Activated CD8-positive, alpha-beta T cell treated with anti-CD3 and anti-CD28 coated beads, Interleukin-2, amount 10 ng/mL, durations not matched to agents 7 days and 5 days (primary cell): Measurements from ENCODE around the gene CCPG1. TPM values are rescaled to one million over a fixed set of nuclear protein-coding genes. Genes with fewer than 3 reads are reported as not detected.
A peak's percentile ranks its signal among the peaks of the same experiment; 100 is the strongest.
"Not testable (repeated sequence)": the region's sequence is repeated elsewhere in the genome, so short reads cannot be mapped to it uniquely, and the experiment has no call there.

Experiments
- ATAC-seq: fragments of 150-1000 bp; cut with Tn5 transposase; one replicate; pipeline ENCODE4 v1.10.0; 2021; ENCODE audit warnings: moderate library complexity
- CTCF ChIA-PET: fragments of 350-600 bp; sonication (Branson Sonifier 250); formaldehyde crosslinking; loops from one replicate; lab custom pipeline; 2021; ENCODE audit warnings: antibody characterized with exemption; lab: Charles Lee
- POLR2A ChIA-PET: fragments of 350-600 bp; sonication (Branson Sonifier 250); formaldehyde crosslinking; loops from one replicate; lab custom pipeline; 2021; ENCODE audit warnings: antibody characterized with exemption; lab: Charles Lee
- DNase-seq: peaks from one replicate; pipeline ENCODE4 v3.0.0-alpha.2; 2020
- H3K27ac Mint-ChIP-seq: one replicate; pipeline ENCODE4 v1.8.0; 2021; ENCODE audit warnings: mild to moderate bottlenecking, mixed read lengths
- H3K27me3 Mint-ChIP-seq: one replicate; pipeline ENCODE4 v1.8.0; 2021; ENCODE audit warnings: low read depth, mixed read lengths
- H3K36me3 Mint-ChIP-seq: one replicate; pipeline ENCODE4 v1.8.0; 2021; ENCODE audit warnings: low read depth, mixed read lengths
- H3K4me1 Mint-ChIP-seq: one replicate; pipeline ENCODE4 v1.8.0; 2021; ENCODE audit warnings: low read depth, mixed read lengths
- H3K4me3 Mint-ChIP-seq: one replicate; pipeline ENCODE4 v1.8.0; 2021; ENCODE audit warnings: mild to moderate bottlenecking, mixed read lengths
- H3K9me3 Mint-ChIP-seq: one replicate; pipeline ENCODE4 v1.8.0; 2022; ENCODE audit warnings: mixed read lengths; ENCODE audit not compliant: insufficient read depth
- total RNA-seq, 2 experiments: library from RNA; stranded (reverse); gene quantifications; one replicate each; pipeline ENCODE4 v1.2.3, GENCODE V29; 2021

CCPG1 gene
- total RNA-seq, 2 experiments from 2014 or later, result 8.2 to 10.4 TPM

DNA sequence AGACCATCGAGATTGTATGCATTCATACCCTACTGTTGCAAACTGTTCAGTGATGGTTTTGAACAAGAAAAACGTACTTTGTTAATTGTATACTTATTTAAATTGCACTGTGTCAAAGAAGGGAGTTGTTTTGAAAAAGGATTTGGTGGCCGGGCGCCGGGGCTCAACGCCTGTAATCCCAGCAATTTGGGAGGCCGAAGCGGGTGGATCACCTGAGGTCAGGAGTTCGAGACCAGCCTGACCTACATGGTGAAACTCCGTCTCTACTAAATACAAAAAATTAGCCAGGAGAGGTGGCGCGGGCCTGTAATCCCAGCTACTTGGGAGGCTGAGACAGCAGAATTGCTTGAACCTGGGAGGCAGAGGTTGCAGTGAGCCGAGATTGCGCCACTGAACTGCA lies 817 bp upstream of the CCPG1 start:
- Mint-ChIP-seq H3K4me1 (peaks cover 22% of the 10 kb centered on the region), H3K4me3 (peak overlapping the region; percentile 84)
- not testable (repeated sequence) for H3K27ac Mint-ChIP-seq, H3K9me3 Mint-ChIP-seq, DNase-seq, ATAC-seq, H3K36me3 Mint-ChIP-seq, H3K27me3 Mint-ChIP-seq
- ChIA-PET POLR2A (interaction anchor here (0.8 to 1.2 kb wide), 5 partner anchors 10 to 212 kb away, joined by 3 to 15 read pairs (median 4); partner anchors contain the start of genes PIGB, PIGBOS1 and RSL24D1), CTCF (interaction anchor here (0.6 to 2.4 kb wide), 25 partner anchors 10 to 437 kb away, joined by 3 to 22 read pairs (median 5); partner anchors contain the start of genes PIGB, PIGBOS1 and RSL24D1)

- H3K4me1 Mint-ChIP-seq, result peaks cover 35% of the 10 kb centered on the region
- ChIA-PET CTCF (interaction anchor here (0.8 to 2.4 kb wide), 18 partner anchors 11 to 438 kb away, joined by 3 to 22 read pairs (median 4); partner anchors contain the start of genes PIGB, PIGBOS1 and RSL24D1), POLR2A (interaction anchor here (0.7 to 1.7 kb wide), 4 partner anchors 32 to 211 kb away, joined by 3 to 10 read pairs (median 4); partner anchors contain the start of genes PIGB, PIGBOS1 and RSL24D1)
- peak overlapping the region; percentile 89 for H3K27ac Mint-ChIP-seq
- peak overlapping the region; percentile 84 for H3K4me3 Mint-ChIP-seq
- no peak for DNase-seq
- ATAC-seq, result no peak
- no peaks in the 10 kb centered on the region for H3K36me3 Mint-ChIP-seq
- H3K9me3 Mint-ChIP-seq, result no peaks in the 10 kb centered on the region
- H3K27me3 Mint-ChIP-seq, result no peaks in the 10 kb centered on the region
Observed at GRCh38 chr15:55407498-55408011, 604 bp downstream of the CCPG1 start.

- Mint-ChIP-seq H3K4me1 (peaks cover 35% of the 10 kb centered on the region), H3K4me3 (no peak overlapping the region), H3K27me3 (no peaks in the 10 kb centered on the region), H3K9me3 (no peaks in the 10 kb centered on the region), H3K36me3 (peaks cover 4% of the 10 kb centered on the region), H3K27ac (no peak overlapping the region)
- POLR2A ChIA-PET, result no interaction called here
- CTCF ChIA-PET, result interaction anchor here (2.3 kb wide), 1 partner anchor 36 kb away, joined by 8 read pairs; no protein-coding TSS in a partner anchor
- no peak for ATAC-seq
- DNase-seq, result no peak
Observed at GRCh38 chr15:55403531-55403930, 4.6 kb downstream of the CCPG1 start.

DNA sequence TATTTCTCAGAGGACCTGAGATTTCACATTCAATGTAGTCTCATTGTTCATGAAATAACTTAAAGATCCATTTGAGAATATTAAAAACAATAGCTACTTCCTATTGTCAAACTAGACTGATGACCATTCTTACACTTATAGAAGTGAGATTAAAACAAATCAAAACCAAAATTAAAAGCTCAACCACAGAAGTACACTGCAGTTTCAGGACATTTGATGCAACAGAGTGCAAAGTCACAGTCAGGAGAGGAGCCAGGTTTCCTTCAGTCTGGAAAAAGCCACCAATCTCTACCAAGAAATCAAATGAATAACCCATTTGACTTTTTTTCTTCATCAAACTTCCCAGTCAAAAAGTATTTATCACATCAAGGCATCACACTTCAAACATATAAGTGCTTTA lies 5.5 kb downstream of the CCPG1 start:
- ChIA-PET CTCF (interaction anchor here (1.3 to 2.3 kb wide), 2 partner anchors 33 to 37 kb away, joined by 3 to 8 read pairs; no protein-coding TSS in a partner anchor), POLR2A (no interaction called here)
- H3K27me3 Mint-ChIP-seq, result no peaks in the 10 kb centered on the region
- ATAC-seq (no peak), DNase-seq (no peak)
- H3K4me3 Mint-ChIP-seq, result no peak overlapping the region
- peaks cover 3% of the 10 kb centered on the region for H3K9me3 Mint-ChIP-seq
- H3K27ac Mint-ChIP-seq, result peak overlapping the region; percentile 37
- peaks cover 8% of the 10 kb centered on the region for H3K36me3 Mint-ChIP-seq
- H3K4me1 Mint-ChIP-seq, result peaks cover 33% of the 10 kb centered on the region

DNA sequence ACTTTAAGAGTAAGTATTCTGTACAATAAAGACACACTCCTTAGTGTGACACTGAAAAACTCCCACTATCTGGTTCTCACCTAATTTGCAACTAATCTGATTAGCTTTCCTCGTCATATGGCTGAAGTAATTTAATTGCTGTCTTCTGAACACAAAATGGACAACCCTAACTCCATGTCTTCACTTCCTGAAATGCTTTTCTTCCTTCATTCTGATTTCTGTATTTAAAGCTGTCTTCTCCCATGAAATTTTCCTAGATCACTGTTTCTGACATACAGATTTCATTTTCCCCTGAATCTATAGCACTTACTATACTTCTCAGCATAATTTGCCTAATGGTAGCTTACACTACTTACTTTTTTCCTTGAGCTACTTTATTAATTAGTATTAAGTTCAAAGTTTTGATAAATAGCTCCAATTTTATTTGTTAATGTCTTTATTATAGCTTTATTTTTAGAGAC lies 6.3 kb downstream of the CCPG1 start:
- no peak overlapping the region for H3K27ac Mint-ChIP-seq
- POLR2A ChIA-PET, result no interaction called here
- CTCF ChIA-PET, result interaction anchor here (0.8 to 1.3 kb wide), 3 partner anchors 18 to 37 kb away, joined by 3 to 4 read pairs (median 3); no protein-coding TSS in a partner anchor

DNA sequence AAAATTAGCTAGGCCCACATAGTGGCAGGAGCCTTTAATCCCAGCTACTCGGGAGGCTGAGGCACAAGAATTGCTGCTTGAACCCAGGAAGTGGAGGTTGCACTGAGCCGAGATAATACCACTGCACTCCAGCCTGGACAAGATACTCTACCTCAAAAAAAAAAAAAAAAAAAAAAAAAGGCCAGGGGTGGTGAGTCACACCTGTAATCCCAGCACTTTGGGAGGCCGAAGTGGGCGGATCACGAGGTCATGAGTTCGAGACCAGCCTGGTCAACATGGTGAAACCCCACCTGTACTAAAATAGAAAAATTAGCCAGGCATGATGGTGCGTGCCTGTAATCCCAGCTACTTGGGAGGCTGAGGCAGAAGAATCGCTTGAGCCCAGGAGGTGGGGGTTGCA lies 8.1 kb downstream of the CCPG1 start:
- H3K27ac Mint-ChIP-seq, POLR2A ChIA-PET, CTCF ChIA-PET: not testable (repeated sequence)

More for the DNA sequence above, 6.3 kb downstream of the CCPG1 start:
- DNase-seq (no peak), ATAC-seq (no peak)
- Mint-ChIP-seq H3K27me3 (no peaks in the 10 kb centered on the region), H3K36me3 (peaks cover 12% of the 10 kb centered on the region), H3K4me3 (no peak overlapping the region), H3K9me3 (peaks cover 3% of the 10 kb centered on the region), H3K4me1 (peaks cover 27% of the 10 kb centered on the region)

DNA sequence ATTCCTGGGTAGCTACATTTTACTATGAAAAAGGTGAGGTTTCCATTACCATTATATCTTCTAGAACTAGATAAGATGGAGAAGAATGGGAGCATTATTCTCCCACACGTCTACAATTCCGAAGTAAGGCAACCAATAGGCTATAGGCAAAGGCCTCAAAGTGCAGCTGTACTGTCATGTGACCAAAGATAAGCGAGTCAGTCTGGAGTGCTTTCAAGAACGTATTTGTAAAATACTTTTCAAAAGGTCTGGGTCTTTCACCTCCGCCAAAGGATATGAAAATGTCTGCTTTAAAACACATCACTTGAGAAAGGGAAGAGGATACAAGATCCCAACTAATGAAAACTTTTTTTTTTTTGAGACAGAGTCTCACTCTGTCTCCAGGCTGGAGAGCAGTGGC lies 9.9 kb downstream of the CCPG1 start:
- Mint-ChIP-seq H3K4me1 (peaks cover 11% of the 10 kb centered on the region), H3K27me3 (no peaks in the 10 kb centered on the region), H3K27ac (no peak overlapping the region), H3K4me3 (no peak overlapping the region), H3K9me3 (peaks cover 13% of the 10 kb centered on the region), H3K36me3 (peaks cover 18% of the 10 kb centered on the region)
- POLR2A ChIA-PET, result no interaction called here
- DNase-seq (no peak), ATAC-seq (no peak)
- CTCF ChIA-PET, result no interaction called here

More for the DNA sequence above, 8.1 kb downstream of the CCPG1 start:
- H3K27me3 Mint-ChIP-seq, H3K4me3 Mint-ChIP-seq, H3K9me3 Mint-ChIP-seq, ATAC-seq, DNase-seq: not testable (repeated sequence)
- peaks cover 24% of the 10 kb centered on the region for H3K4me1 Mint-ChIP-seq
- H3K36me3 Mint-ChIP-seq, result peaks cover 18% of the 10 kb centered on the region

- H3K9me3 Mint-ChIP-seq, result peaks cover 13% of the 10 kb centered on the region
- ATAC-seq, result no peak
- no peak for DNase-seq
- no peak overlapping the region for H3K4me3 Mint-ChIP-seq
- no peaks in the 10 kb centered on the region for H3K27me3 Mint-ChIP-seq
- POLR2A ChIA-PET, result interaction anchor here (1.1 kb wide), 1 partner anchor 75 kb away, joined by 3 read pairs; the partner anchor contains the start of genes PIGB and PIGBOS1
- CTCF ChIA-PET, result no interaction called here
- no peaks in the 10 kb centered on the region for H3K4me1 Mint-ChIP-seq
- no peak overlapping the region for H3K27ac Mint-ChIP-seq
- peaks cover 18% of the 10 kb centered on the region for H3K36me3 Mint-ChIP-seq
Observed at GRCh38 chr15:55394694-55395093, 13.5 kb downstream of the CCPG1 start.

DNA sequence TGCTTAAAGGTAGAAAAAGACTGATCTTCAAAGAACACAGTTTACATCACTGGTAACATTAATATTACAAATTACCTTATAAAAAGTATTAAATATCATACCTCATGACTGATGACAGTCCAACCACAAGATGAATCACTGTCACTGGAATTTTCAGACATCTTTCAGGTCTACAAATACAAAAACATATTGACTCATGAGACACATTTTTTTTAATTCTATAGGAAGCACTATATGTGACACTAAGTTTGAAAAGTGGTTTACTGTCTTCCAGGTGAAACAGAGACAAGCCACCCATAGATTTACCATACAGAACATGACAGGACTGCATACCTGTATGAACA lies 18.9 kb downstream of the CCPG1 start:
- CTCF ChIA-PET, result interaction anchor here (0.9 kb wide), 1 partner anchor 50 kb away, joined by 3 read pairs; no protein-coding TSS in a partner anchor

GRCh38 chr15:55387027-55387426 lies 21.1 kb downstream of the CCPG1 start:
- no peaks in the 10 kb centered on the region for H3K27me3 Mint-ChIP-seq
- ATAC-seq, result no peak
- CTCF ChIA-PET, result interaction anchor here (0.9 kb wide), 1 partner anchor 53 kb away, joined by 3 read pairs; no protein-coding TSS in a partner anchor

More for the DNA sequence above, 18.9 kb downstream of the CCPG1 start:
- Mint-ChIP-seq H3K4me3 (no peak overlapping the region), H3K36me3 (peaks cover 2% of the 10 kb centered on the region), H3K4me1 (peaks cover 3% of the 10 kb centered on the region), H3K9me3 (no peaks in the 10 kb centered on the region), H3K27me3 (no peaks in the 10 kb centered on the region), H3K27ac (no peak overlapping the region)
- ATAC-seq, result no peak
- POLR2A ChIA-PET, result no interaction called here
- no peak for DNase-seq

GRCh38 chr15:55383687-55384086 lies 24.5 kb downstream of the CCPG1 start:
- H3K36me3 Mint-ChIP-seq, result peaks cover 4% of the 10 kb centered on the region

More at GRCh38 chr15:55387027-55387426, 21.1 kb downstream of the CCPG1 start:
- DNase-seq, result no peak
- Mint-ChIP-seq H3K27ac (no peak overlapping the region), H3K9me3 (no peaks in the 10 kb centered on the region), H3K36me3 (peaks cover 4% of the 10 kb centered on the region), H3K4me1 (peaks cover 3% of the 10 kb centered on the region), H3K4me3 (no peak overlapping the region)
- POLR2A ChIA-PET, result no interaction called here

DNA sequence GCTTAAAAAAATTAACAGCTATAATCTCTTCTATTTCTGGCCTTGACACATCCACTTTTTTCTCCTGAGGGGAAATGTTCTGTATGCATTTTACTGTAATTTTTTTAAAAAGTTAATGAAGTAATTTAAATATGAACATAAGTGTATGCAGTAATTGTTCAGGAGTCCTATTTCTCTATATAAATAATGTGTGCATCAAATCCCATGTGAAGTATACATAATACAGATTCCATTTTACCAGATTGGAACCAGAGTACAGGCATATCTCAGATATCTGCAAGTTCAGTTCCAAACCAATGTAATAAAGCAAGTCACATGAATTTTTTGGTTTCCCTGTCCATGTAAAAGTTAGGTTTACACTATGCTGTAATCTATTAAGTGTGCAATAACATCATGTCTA lies 26.6 kb downstream of the CCPG1 start:
- CTCF ChIA-PET, result interaction anchor here (1.5 kb wide), 1 partner anchor 27 kb away, joined by 7 read pairs; the partner anchor contains the start of genes CCPG1 and PIERCE2
- ATAC-seq, result no peak
- DNase-seq, result no peak
- Mint-ChIP-seq H3K27ac (no peak overlapping the region), H3K4me3 (no peak overlapping the region), H3K4me1 (no peaks in the 10 kb centered on the region), H3K27me3 (no peaks in the 10 kb centered on the region), H3K36me3 (peaks cover 2% of the 10 kb centered on the region), H3K9me3 (no peaks in the 10 kb centered on the region)
- POLR2A ChIA-PET, result no interaction called here

More at GRCh38 chr15:55383687-55384086, 24.5 kb downstream of the CCPG1 start:
- CTCF ChIA-PET, result interaction anchor here (1.6 kb wide), 1 partner anchor 18 kb away, joined by 4 read pairs; no protein-coding TSS in a partner anchor
- Mint-ChIP-seq H3K27ac (no peak overlapping the region), H3K4me3 (no peak overlapping the region), H3K27me3 (no peaks in the 10 kb centered on the region), H3K9me3 (no peaks in the 10 kb centered on the region), H3K4me1 (no peaks in the 10 kb centered on the region)
- DNase-seq (no peak), ATAC-seq (no peak)
- POLR2A ChIA-PET, result interaction anchor here (0.8 to 1.3 kb wide), 2 partner anchors 25 to 42 kb away, joined by 3 to 5 read pairs; partner anchors contain the start of genes CCPG1 and PIERCE2
